Measurements from ENCODE around the gene SYNPR.

SYNPR gene

DNA sequence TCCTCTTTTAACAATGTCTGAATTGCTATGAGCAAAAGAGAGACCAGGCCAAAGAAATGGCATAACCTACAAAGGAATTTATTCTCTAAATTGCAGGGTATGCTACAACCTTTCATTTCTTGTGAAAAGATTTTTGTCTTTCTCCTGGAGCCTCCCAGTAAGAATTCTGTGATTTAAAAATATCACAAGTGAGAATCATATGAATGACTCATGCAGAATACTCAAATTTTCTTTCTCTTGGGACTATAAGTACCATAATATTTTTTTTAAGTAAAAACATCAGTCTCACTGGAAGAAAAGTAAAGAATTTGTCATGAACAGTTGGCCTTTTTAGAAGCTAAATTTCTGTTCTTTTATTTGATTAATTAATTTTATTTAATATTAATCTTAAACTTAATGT, 26.3 kb downstream of the SYNPR start:
- no peak for DNase-seq (ENCODE audit: low read depth in 3 of 3)

DNA sequence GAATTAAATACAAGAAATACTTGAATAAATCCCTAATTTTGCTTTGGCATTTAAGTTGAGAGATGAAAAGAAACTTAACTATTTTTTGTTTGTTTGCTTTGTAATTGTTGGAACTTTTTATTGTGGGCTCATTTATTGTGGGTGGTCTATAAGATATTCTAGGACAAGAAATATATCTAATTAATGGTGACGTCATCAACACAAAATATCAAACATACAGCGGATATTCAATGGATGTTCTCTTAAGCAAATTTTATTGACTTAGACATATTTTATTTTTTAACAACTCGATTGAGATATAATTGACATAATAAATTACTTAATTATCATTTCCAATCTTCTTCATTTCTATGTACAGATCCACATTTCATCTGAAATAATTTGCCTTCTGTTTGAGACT, 30.0 kb downstream of the SYNPR start:
- DNase-seq (ENCODE audit: low read depth in 3 of 3), result no peak

DNA sequence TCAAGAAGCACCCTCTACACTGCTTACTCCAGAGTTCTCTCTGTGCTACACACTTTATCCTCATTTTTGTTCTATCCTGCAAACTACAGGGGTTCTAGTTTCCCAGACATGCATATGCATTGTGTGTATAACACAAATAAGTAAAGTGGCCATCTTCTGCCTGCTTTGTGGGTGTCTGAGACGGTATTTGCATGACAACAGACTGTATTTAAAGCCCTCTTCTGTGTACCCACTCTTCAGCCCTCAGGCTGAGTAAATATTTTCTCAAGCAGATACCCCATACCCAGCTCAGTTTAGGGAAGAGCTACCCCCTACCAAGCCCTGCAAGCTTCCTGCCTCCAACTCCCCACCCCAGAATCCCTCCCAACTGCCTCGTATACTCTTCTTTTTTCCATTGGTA, 31.7 kb downstream of the SYNPR start:
- no peak for DNase-seq (ENCODE audit: low read depth in 3 of 3)

DNA sequence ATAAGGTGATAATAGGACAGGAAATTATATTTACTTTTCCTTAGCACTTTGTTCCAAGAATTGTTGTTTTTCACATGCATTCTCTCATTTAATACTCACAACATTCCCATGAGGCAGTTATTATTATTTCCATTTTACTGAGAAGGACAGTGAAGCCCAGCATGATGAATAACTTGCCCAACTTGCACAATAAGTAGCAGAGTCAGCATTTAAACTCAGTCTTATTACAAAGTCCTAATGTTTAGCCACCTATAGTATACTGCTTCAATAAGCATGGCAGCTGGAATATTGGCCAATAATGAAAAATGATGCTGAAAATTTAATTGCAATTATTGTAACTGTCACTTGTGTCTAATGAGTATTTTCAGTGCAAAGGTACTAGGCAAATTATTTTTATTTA, 45.7 kb downstream of the SYNPR start:
- no peak for DNase-seq (ENCODE audit: low read depth in 3 of 3)

GRCh38 chr3:63324621-63325020, 46.5 kb downstream of the SYNPR start:
- no peak for DNase-seq (ENCODE audit: low read depth in 3 of 3)

DNA sequence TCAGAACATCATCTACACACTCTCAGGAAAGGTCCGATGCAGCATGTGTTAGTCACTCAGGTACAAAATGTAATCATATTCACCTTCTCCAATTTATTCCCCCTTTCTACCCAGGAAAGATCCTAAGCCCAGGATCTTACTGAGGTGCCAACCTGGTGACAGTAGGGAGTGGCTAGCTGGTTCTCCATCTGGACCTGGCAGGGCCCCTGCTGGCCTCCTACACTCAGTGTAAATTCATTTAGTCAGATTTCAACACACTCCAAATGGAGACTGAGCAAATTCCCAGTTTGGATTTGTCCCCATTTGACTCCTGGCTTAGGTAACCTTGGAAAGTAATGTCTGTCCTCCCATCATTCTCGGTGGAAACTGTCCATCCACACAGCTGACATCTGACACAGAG, 47.3 kb downstream of the SYNPR start:
- no peak for DNase-seq (ENCODE audit: low read depth in 3 of 3)

DNA sequence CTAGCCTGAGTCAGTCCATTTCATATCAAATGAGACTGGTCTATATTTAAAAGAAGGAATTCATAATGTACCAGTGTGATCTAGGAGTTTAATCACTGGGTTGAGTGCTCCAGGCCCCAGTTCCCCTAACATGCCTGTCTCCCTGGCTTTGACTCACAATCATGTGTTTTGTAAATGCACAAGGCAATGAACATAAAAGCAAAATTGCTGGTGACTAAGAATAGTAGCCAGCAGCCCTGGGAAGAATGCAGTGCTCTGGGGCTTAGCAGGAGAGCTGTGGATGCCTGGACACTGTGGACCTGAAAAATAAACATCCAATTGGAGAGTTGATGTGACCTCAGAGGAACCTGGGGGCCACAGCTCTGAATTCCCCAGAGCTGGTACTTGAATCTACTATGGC, 50.3 kb downstream of the SYNPR start:
- no peak for DNase-seq (ENCODE audit: low read depth in 3 of 3)

- no peak for DNase-seq (ENCODE audit: low read depth in 3 of 3)
Observed at GRCh38 chr3:63331520-63331919, 53.4 kb downstream of the SYNPR start.

DNA sequence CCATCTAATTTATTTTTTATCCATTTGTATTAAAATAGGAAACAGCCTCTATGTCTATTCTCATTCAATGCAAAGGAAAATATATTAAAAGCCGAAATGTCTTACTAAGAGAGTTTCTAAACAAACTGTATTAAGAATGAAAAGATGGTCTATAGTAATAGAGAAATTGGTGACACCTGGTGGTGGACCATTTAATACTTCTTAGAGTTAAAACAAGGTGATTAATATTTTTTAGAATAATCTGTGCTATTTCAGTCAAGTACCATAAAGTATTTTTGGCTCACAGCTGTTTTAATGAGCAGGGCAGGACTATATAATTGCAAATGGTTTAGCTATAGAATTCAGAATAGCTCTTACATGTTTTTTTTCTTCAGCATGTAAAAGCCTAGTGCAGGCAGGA, 55.7 kb downstream of the SYNPR start:
- no peak for DNase-seq (ENCODE audit: low read depth in 3 of 3)

DNA sequence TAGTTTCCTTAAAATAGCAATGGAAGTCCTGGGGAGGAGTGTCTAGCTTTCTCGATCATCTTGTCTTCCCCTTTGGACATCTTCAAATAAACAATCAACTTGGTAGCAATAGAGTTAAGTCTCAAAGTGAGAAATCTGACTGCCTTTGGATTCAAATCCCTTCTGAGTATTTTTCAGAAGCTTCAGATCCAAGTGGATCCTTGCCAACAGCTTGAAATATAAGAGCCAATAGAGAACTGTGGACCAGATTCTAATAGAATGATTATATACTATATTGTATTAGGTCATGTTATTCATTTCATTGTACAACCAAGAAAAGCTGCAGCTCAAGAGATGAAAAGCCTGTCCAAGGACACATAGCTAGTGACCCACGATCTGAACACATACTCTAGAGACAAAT, 60.2 kb downstream of the SYNPR start:
- DNase-seq (ENCODE audit: low read depth in 3 of 3), result no peak

GRCh38 chr3:63343674-63344073, 65.6 kb downstream of the SYNPR start:
- DNase-seq (ENCODE audit: low read depth in 3 of 3), result peak in 2 of 3 donors; percentile 10 to 31

DNA sequence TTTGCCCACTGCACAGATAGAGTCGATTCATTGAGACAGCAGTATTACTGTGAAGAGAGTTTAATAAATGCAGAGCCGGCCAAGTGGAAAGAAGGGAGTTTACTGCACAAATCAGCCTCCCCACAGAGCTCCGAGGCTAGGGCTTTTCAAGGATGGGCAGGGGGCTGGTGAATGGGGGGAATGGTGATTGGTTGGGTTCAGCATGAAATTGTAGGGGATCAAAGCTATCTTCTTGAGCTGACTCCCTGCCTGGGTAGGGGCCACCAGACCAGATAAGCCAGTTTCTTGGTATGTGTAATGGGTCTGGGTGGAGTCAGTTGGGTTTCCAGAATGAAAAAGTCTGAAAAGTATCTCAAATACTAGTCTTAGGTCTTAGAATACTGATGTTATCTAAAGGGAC, 66.6 kb downstream of the SYNPR start:
- no peak for DNase-seq (ENCODE audit: low read depth in 3 of 3)

DNA sequence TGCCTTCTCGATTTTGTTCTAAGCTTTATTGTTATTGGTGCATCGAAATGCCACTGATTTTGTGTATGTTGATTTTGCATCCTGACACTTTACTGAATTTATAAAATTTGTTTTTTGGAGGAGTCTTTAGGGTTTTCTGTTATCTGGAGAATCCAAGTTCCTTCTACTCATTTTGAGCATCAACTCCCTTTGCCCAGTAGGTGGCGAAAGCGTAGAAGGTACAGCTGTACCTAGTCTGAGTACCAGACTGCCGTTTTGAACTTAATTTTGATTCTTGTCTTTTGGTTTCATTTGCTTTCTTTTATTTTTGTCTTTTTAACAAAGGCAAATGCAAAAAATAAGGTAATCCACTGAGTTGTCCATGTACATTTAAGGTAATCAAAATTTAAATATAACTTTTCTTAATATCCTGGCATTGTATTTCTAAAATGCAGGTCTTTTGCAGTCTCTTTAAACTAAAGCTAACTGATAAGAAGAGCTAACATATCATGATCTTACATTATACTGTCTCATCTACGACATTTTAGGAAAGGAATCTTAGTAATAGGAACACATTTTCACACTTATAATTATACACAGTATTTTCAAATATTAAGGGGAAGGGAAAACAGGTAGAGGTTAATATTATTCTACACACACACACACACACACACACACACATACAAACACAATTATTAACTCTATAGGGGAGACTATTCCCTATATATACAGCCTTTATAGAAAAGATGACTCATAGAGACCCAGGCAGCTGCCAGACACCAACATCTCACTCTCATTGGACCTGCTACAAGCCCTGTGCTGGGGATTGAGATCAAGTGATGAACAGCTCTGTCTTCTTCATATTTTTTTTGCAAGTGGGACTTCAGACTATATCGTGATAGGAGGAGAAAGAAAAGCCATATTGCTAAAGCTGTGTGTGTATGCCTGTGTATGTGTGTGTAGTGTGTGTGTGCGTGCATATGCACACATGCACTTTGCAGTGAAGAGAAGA, 71.8 kb downstream of the SYNPR start:
- DNase-seq (ENCODE audit: low read depth in 3 of 3), result peak in 1 of 3 donors; percentile 20

DNA sequence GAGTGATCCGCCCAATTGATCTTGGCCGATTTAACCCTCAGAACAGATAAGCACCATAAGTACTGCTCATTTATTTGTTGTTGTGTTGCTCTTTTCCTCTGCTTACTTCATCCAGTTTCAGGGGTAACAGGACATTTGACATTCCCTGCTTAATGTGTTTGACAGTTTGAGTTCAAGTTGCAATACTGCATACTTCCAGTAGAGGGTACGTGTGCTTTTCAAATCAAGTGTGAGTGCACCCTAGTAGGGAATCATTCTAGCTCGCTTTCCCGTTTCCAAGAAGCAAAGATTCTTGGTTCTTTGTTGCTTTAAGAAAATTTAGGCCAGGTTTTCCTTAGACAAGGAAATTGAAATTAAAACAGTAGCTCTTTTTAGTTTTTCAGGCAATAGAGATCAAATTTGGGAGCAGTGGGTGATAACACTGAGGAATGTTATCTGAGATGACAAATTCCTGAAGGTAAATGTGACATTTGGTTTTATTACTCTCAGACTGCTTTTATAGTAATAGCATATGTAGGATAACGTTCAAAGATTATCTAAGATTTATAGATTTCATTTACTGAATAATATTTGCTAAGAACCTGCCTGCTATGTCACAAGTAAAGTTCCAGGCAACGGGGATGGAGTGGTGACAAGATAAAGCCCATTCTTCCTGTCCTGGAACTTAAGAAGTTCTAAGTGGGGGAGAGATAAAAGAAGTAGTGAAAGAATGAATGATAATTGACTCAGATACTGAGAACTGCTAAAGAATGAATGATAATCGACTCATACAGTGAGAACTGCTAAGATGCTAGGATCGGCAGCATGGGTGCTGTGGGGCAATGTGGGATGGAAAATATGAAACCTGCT, 73.3 kb downstream of the SYNPR start:
- DNase-seq (ENCODE audit: low read depth in 3 of 3), result no peak

DNA sequence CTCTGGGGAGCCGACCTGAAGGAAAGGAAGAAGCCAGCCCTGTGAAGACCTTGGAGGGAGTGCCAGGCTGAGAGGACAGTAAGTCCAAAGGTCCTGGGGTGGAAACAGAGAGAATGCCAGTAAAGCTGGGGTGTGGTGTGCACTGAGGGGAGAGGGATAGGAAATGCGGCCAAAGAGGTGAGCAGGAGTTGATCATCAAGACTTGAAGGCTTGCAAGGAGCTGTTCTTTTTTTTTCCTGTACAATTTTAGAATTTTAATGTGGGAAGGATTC, 73.8 kb downstream of the SYNPR start:
- no peak for DNase-seq (ENCODE audit: low read depth in 3 of 3)

DNA sequence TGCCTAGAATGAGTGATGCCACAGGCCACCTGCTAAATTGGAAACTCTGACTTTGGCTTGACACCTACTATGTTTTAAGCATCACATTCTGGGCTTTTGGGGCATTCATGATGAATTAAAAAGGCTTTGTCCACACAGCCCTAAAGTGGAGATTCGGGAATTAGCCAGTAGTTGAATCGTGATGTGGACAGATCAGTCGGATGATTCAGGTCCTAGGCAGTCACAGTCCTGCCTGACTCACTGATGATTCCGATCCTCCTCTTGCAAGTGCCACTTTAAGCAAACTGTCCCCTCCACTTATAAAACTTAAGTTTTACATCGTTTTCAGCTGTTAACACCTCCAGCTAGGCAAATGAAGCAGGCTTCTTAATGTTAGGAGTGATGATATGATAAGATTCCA, 75.3 kb downstream of the SYNPR start:
- DNase-seq (ENCODE audit: low read depth in 3 of 3), result no peak

GRCh38 chr3:63354160-63354559, 76.1 kb downstream of the SYNPR start:
- DNase-seq (ENCODE audit: low read depth in 3 of 3), result no peak

DNA sequence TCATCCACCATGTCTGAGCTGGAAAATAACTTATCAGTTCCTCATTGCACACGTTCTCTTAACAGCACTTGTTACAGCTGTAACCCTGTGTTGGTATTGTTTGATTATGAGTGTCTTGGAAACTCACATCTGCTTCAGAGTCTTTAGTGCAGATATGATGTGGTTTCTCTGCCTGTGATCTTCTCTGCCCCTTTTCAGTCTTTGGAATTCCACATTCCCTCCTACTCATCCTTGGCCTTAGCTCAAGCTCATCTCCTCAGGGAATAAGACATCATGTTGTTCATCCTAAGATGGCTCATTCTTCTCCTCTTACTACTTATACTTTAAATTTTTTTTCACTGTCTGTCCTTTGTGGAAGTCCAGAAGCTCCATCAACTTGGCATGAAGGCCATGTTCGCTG, 77.7 kb downstream of the SYNPR start:
- DNase-seq (ENCODE audit: low read depth in 3 of 3), result no peak

DNA sequence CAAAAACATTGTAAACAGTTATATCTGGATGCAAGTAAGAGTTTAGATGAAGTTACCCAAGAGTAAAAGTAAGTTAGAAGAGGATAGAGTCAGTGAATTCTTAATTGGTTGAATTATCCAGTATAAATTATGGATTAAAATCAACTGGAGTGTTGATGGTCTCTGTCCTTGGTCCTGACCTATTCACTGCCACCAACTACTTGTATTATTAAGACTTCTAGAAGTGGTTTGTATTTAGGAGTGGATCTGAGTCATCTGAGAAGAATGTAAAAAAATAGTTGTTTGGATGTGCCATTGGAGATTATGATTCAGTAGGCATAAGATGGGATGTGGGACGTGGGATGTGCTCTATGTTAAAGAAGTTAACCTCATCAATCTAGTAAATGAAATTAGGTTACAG, 86.4 kb downstream of the SYNPR start:
- no peak for DNase-seq (ENCODE audit: low read depth in 3 of 3)

- DNase-seq (ENCODE audit: low read depth in 3 of 3), result no peak
Observed at GRCh38 chr3:63364910-63365309, 86.8 kb downstream of the SYNPR start.

DNA sequence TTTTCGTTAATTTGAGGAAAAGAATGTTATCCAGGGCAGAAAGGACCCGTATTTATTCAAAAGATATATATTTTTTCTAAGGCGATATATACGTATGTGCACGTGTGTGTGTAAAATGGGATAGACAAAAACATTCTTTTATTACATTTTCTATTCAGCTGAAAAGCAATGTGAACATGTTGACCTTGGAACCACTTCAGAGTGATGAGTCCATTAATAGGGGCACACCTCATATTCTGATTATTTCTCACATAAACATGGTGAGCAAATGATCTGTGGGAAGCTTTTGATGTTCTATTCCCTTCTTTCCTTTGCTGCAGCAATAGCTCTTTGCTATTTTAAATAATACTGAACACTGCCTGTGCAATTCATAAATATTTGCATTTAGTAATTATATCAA, 87.6 kb downstream of the SYNPR start:
- DNase-seq (ENCODE audit: low read depth in 3 of 3), result no peak

DNA sequence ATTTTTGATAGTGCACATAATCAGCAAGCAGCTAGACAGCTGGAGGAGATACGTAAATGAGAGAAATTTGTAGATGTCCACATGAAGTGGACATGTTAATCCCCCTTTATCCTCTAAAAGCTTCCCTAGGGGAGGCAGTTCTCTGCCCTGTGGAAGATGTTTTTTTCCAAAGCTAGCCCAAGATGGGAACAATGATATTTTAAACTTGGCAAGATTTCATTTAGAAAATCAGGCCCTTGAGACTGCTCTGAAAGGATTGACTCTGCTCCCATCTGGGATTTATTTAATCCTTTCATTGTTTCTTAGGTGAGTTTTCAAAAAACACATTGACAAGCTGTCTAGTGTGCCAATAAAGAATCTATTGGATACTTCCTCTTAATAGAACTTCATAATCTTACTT, 92.0 kb downstream of the SYNPR start:
- no peak for DNase-seq (ENCODE audit: low read depth in 3 of 3)

DNA sequence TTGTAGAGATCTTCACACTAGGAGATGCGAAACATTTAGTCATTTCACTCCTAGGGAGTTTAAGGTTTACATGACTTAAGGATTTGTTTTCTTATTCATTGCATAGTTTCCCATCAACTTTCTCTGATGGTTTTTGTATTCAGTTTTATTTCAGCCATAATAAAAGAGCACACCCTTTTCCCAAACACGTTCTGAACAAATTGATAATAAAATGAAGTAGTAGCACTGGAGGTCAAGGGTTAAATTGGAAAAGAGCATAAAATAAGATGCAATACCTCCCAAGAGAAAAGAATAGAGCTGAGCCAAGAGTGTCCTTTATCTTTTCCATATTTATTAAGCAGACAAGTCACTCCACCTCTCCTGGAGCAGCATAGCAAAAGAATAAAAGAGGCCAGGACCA, 104.9 kb downstream of the SYNPR start:
- DNase-seq (ENCODE audit: low read depth in 3 of 3), result no peak
